ENCODE results near the gene IFI16. TPM values are rescaled to one million over a fixed set of nuclear protein-coding genes. Genes with fewer than 3 reads are reported as not detected.

IFI16 gene
- polyA plus RNA-seq, 3 donors = 64.8 to 99.7 (median 80.1) TPM

GRCh38 chr1:158962983-158963382, 46.7 kb upstream of the IFI16 start:
- Mint-ChIP-seq H3K9me3 (peaks cover 0 to 10% (median 3%) of the 10 kb centered on the region in 7 donors), H3K4me3 (no peak overlapping the region), H3K27me3 (ENCODE audit: low read depth in 3 of 3) (peaks cover 0 to 7% (median 2%) of the 10 kb centered on the region in 3 donors), H3K27ac (no peak overlapping the region), H3K4me1 (peaks cover 5% of the 10 kb centered on the region), H3K36me3 (no peaks in the 10 kb centered on the region)
- Histone ChIP-seq H3K4me3 (replicated peaks in 1 of 3; ENCODE audit: low read depth in 2 of 3, low read length in 3 of 3) (no peak overlapping the region), H3K27ac (ENCODE audit: low read depth in 1 of 2, low read length in 2 of 2) (no peak overlapping the region), H3K36me3 (replicated peaks in 1 of 2; ENCODE audit: control insufficient read depth in 1 of 2, insufficient read depth in 2 of 2, low read length in 2 of 2) (no peaks in the 10 kb centered on the region), H3K79me2 (ENCODE audit: insufficient read depth, low read length) (no peaks in the 10 kb centered on the region), H3K4me1 (ENCODE audit: control insufficient read depth in 1 of 2, insufficient read depth in 2 of 2, low read length in 2 of 2) (no peaks in the 10 kb centered on the region), H3K9me3 (replicated peaks in 1 of 2; ENCODE audit: control insufficient read depth in 1 of 2, insufficient read depth in 1 of 2, low read length in 2 of 2) (no peaks in the 10 kb centered on the region), H2AFZ (ENCODE audit: insufficient read depth, low read depth, low read length, poor library complexity, severe bottlenecking) (no peak overlapping the region), H3K27me3 (ENCODE audit: control insufficient read depth in 2 of 2, insufficient read depth in 2 of 2, low read length in 2 of 2) (no peaks in the 10 kb centered on the region), H3K9ac (ENCODE audit: insufficient read depth, low read length, poor library complexity, severe bottlenecking) (no peak overlapping the region), H3K4me2 (replicated peaks; ENCODE audit: extremely low read depth, low read length, poor library complexity, severe bottlenecking) (no peak overlapping the region), H4K20me1 (ENCODE audit: insufficient read depth, low read length) (no peaks in the 10 kb centered on the region)
- DNase-seq = no peak
- intact Hi-C loops (cut with micrococcal nuclease) = no loop called here
- TF ChIP-seq, protein P1, sequence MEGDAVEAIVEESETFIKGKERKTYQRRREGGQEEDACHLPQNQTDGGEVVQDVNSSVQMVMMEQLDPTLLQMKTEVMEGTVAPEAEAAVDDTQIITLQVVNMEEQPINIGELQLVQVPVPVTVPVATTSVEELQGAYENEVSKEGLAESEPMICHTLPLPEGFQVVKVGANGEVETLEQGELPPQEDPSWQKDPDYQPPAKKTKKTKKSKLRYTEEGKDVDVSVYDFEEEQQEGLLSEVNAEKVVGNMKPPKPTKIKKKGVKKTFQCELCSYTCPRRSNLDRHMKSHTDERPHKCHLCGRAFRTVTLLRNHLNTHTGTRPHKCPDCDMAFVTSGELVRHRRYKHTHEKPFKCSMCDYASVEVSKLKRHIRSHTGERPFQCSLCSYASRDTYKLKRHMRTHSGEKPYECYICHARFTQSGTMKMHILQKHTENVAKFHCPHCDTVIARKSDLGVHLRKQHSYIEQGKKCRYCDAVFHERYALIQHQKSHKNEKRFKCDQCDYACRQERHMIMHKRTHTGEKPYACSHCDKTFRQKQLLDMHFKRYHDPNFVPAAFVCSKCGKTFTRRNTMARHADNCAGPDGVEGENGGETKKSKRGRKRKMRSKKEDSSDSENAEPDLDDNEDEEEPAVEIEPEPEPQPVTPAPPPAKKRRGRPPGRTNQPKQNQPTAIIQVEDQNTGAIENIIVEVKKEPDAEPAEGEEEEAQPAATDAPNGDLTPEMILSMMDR (IDR thresholded peaks at IDR 0.05) = no peak
- WGBS (ENCODE audit: insufficient coverage) = 65% methylated on average over 5 of the region's 5 CpGs

DNA sequence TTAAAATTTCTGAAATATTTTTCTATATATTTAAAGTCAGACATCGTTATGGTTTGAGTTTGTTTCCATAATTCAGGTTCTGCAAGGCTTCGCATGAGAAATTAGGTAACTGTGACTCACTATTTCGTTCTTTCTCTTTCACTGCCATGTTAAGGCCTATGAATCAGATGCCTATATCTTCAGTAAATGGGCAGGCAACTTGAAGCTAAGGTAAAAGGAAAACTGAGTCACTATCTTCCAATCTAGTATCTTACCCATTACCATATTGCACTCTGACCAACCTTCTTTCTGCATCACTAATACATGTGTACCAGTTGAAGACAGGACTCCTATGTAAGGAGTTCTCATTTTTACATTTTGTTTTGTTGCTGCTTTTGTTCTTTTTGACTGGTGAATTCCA, 40.5 kb upstream of the IFI16 start:
- Mint-ChIP-seq H3K4me3 (no peak overlapping the region), H3K27me3 (ENCODE audit: low read depth in 3 of 3) (peaks cover 0 to 4% (median 0%) of the 10 kb centered on the region in 3 donors), H3K27ac (no peak overlapping the region), H3K4me1 (peaks cover 5% of the 10 kb centered on the region), H3K9me3 (peaks cover 0 to 7% (median 0%) of the 10 kb centered on the region in 7 donors), H3K36me3 (no peaks in the 10 kb centered on the region)
- TF ChIP-seq, protein P1 (IDR thresholded peaks at IDR 0.05) = no peak
- Histone ChIP-seq H3K9ac (ENCODE audit: insufficient read depth, low read length, poor library complexity, severe bottlenecking) (no peak overlapping the region), H3K79me2 (ENCODE audit: insufficient read depth, low read length) (no peaks in the 10 kb centered on the region), H3K27ac (ENCODE audit: low read depth in 1 of 2, low read length in 2 of 2) (no peak overlapping the region), H3K4me2 (replicated peaks; ENCODE audit: extremely low read depth, low read length, poor library complexity, severe bottlenecking) (no peak overlapping the region), H3K36me3 (replicated peaks in 1 of 2; ENCODE audit: control insufficient read depth in 1 of 2, insufficient read depth in 2 of 2, low read length in 2 of 2) (no peaks in the 10 kb centered on the region), H4K20me1 (ENCODE audit: insufficient read depth, low read length) (no peaks in the 10 kb centered on the region), H2AFZ (ENCODE audit: insufficient read depth, low read depth, low read length, poor library complexity, severe bottlenecking) (no peak overlapping the region), H3K27me3 (ENCODE audit: control insufficient read depth in 2 of 2, insufficient read depth in 2 of 2, low read length in 2 of 2) (no peaks in the 10 kb centered on the region), H3K4me3 (replicated peaks in 1 of 3; ENCODE audit: low read depth in 2 of 3, low read length in 3 of 3) (no peak overlapping the region), H3K4me1 (ENCODE audit: control insufficient read depth in 1 of 2, insufficient read depth in 2 of 2, low read length in 2 of 2) (no peaks in the 10 kb centered on the region), H3K9me3 (replicated peaks in 1 of 2; ENCODE audit: control insufficient read depth in 1 of 2, insufficient read depth in 1 of 2, low read length in 2 of 2) (no peaks in the 10 kb centered on the region)
- WGBS (ENCODE audit: insufficient coverage) = no CpG with 5 or more reads among the region's 3 CpGs
- intact Hi-C loops (cut with micrococcal nuclease) = no loop called here
- no peak for DNase-seq
